Endothelial cell of umbilical vein (primary cell): ENCODE data around the gene HDAC9. TPM values are rescaled to one million over a fixed set of nuclear protein-coding genes. Genes with fewer than 3 reads are reported as not detected.

Experiments used
- BruUV-seq: library from RNA; stranded (reverse); fragments of 400-500 nt; replicated peaks from 2 replicates; lab custom pipeline; 2021; lab: Mats Ljungman, UMichigan
- CTCF ChIA-PET: fragments of 300-600, 350-600 bp; sonication (Branson Sonifier 250); formaldehyde crosslinking; loops from one replicate; lab custom pipeline; 2021; ENCODE audit warnings: antibody characterized with exemption, inconsistent platforms; lab: Charles Lee
- POLR2A ChIA-PET: fragments of 300-600, 350-600 bp; sonication (Branson Sonifier 250); formaldehyde crosslinking; loops from one replicate; lab custom pipeline; 2021; ENCODE audit warnings: antibody characterized with exemption, inconsistent platforms; lab: Charles Lee
- DNase-seq: peaks from one replicate; pipeline ENCODE4 v3.0.0-alpha.2; 2011; ENCODE audit warnings: low read depth, low spot score
- FAIRE-seq: peaks from 2 replicates; lab custom pipeline; 2011; peaks lifted over from hg19 to GRCh38; lab: Jason Lieb, UNC
- H2AFZ ChIP-seq: 2 replicates; pipeline ENCODE4 v1.6.0; 2012; ENCODE audit warnings: low read depth, low read length, control low read depth, inconsistent platforms
- H3K27ac ChIP-seq: 2 replicates; pipeline ENCODE4 v1.5.1; 2011; ENCODE audit warnings: low read depth, mild to moderate bottlenecking, control low read depth, low read length, moderate library complexity; ENCODE audit not compliant: insufficient read depth
- H3K27me3 ChIP-seq, 2 experiments: 2 replicates each; pipeline versions ENCODE4 v1.6.0 to v1.6.1; 2011; ENCODE audit warnings: low read length in 2 of 2, mixed read lengths in 1 of 2; ENCODE audit not compliant: control insufficient read depth in 2 of 2, insufficient read depth in 2 of 2
- H3K36me3 ChIP-seq, 2 experiments: 2 replicates in 1 of 2; 3 replicates in 1 of 2; pipeline ENCODE4 v1.5.1; 2011; ENCODE audit warnings: low read length in 2 of 2, mild to moderate bottlenecking in 1 of 2, moderate library complexity in 1 of 2; ENCODE audit not compliant: control insufficient read depth in 2 of 2, insufficient read depth in 2 of 2; ENCODE audit errors: extremely low read depth in 1 of 2
- H3K4me1 ChIP-seq: 3 replicates; pipeline ENCODE4 v1.5.1; 2011; ENCODE audit warnings: mild to moderate bottlenecking, low read length; ENCODE audit not compliant: control insufficient read depth, insufficient read depth; ENCODE audit errors: extremely low read depth
- H3K4me2 ChIP-seq: 2 replicates; pipeline ENCODE4 v1.6.1; 2011; ENCODE audit warnings: low read length, control low read depth, mixed read lengths; ENCODE audit not compliant: insufficient read depth
- H3K4me3 ChIP-seq, 3 experiments: fragments of 200-600 bp in 1 of 3; sonication (generic), shearing (Covaris generic) in 1 of 3; replicated peaks in 1 of 3; 2 replicates each; pipeline ENCODE4 v1.5.1; 2011 to 2016; ENCODE audit warnings: control low read depth in 3 of 3, low read length in 3 of 3, mild to moderate bottlenecking in 2 of 3, inconsistent platforms in 1 of 3, low read depth in 1 of 3, moderate library complexity in 1 of 3; ENCODE audit not compliant: insufficient read depth in 1 of 3
- H3K79me2 ChIP-seq: 2 replicates; pipeline ENCODE4 v1.6.0; 2012; ENCODE audit warnings: low read length, inconsistent platforms; ENCODE audit not compliant: control insufficient read depth, insufficient read depth
- H3K9ac ChIP-seq: replicated peaks from 2 replicates; pipeline ENCODE3; 2011; ENCODE audit warnings: low read length, control low read depth; ENCODE audit not compliant: insufficient read depth; ENCODE audit errors: extremely low read depth
- H3K9me1 ChIP-seq: replicated peaks from 3 replicates; pipeline ENCODE4 v1.6.0; 2011; ENCODE audit warnings: mild to moderate bottlenecking, low read length; ENCODE audit not compliant: control insufficient read depth, insufficient read depth; ENCODE audit errors: extremely low read depth
- H3K9me3 ChIP-seq: replicated peaks from 2 replicates; pipeline ENCODE4 v1.5.1; 2012; ENCODE audit warnings: low read length, inconsistent platforms; ENCODE audit not compliant: control insufficient read depth, insufficient read depth
- H4K20me1 ChIP-seq: replicated peaks from 2 replicates; pipeline ENCODE3; 2011; ENCODE audit warnings: mild to moderate bottlenecking, low read length; ENCODE audit not compliant: control insufficient read depth, insufficient read depth; ENCODE audit errors: extremely low read depth
- EZH2 ChIP-seq: IDR thresholded peaks from 2 replicates; pipeline ENCODE4 v1.6.1; 2012; ENCODE audit warnings: borderline replicate concordance, low read depth, mild to moderate bottlenecking, moderate library complexity, low read length, inconsistent platforms; ENCODE audit not compliant: severe bottlenecking
- FOS ChIP-seq: IDR thresholded peaks from 2 replicates; pipeline ENCODE4 v1.6.1; 2011; ENCODE audit warnings: mild to moderate bottlenecking, low read length, moderate library complexity, borderline replicate concordance; ENCODE audit not compliant: insufficient read depth
- GATA2 ChIP-seq: IDR thresholded peaks from 2 replicates; pipeline ENCODE4 v1.7.0; 2011; ENCODE audit warnings: low read depth, mild to moderate bottlenecking, moderate library complexity, mixed read lengths, low read length; ENCODE audit not compliant: insufficient read length, insufficient read depth
- JUN ChIP-seq: IDR thresholded peaks from 2 replicates; pipeline ENCODE4 v1.6.1; 2011; ENCODE audit warnings: borderline replicate concordance, low read depth; ENCODE audit not compliant: insufficient read length, insufficient read depth
- MYC ChIP-seq: IDR thresholded peaks from one replicate; pipeline ENCODE4 v1.6.1; 2011; ENCODE audit warnings: mild to moderate bottlenecking, low read depth, low read length
- POLR2A ChIP-seq: IDR thresholded peaks from 2 replicates; pipeline ENCODE4 v1.6.1; 2012; ENCODE audit warnings: low read depth, mild to moderate bottlenecking, control low read depth, low read length
- POLR2AphosphoS5 ChIP-seq: IDR thresholded peaks from 2 replicates; pipeline ENCODE4 v1.6.1; 2012; ENCODE audit warnings: low read depth, mild to moderate bottlenecking, control low read depth, low read length, moderate library complexity; ENCODE audit not compliant: insufficient read depth
- dilution Hi-C: fragments of 300-500 bp; cut with MboI; formaldehyde crosslinking; loops from one replicate; pipeline ENCODE4 v1.15.0; 2019; ENCODE audit warnings: low sequenced_read_pairs; ENCODE audit not compliant: extremely low pct_ligation_motif_present
- intact Hi-C: fragments of 100-400 bp; cut with micrococcal nuclease; formaldehyde crosslinking; loops from one replicate; pipeline ENCODE4 v1.10.0; 2022
- polyA plus RNA-seq, 4 experiments: library from polyadenylated mRNA; depleted of rRNA in 3 of 4; stranded (reverse) in 3 of 4; unstranded in 1 of 4; fragments of >200 nt; gene quantifications; 2 replicates each; pipeline versions ENCODE4 v1.2.1 to v1.2.3, GENCODE V29; 2011 to 2012; ENCODE audit warnings: missing spikeins in 1 of 4
- total RNA-seq: library from RNA; stranded (reverse); gene quantifications from 2 replicates; pipeline ENCODE4 v1.2.3, GENCODE V29; 2021
- TF ChIP-seq, protein P1 (sequence below): IDR thresholded peaks from 2 replicates; pipeline ENCODE4 v1.6.1; 2011; ENCODE audit not compliant: insufficient read depth, insufficient read length
- TF ChIP-seq, protein P2 (sequence below), 2 donors: IDR thresholded peaks; 1 replicate in 1 of 2; 2 replicates in 1 of 2; pipeline ENCODE4 v1.5.1; 2011; ENCODE audit warnings: low read length in 2 of 2, mild to moderate bottlenecking in 2 of 2, moderate library complexity in 2 of 2, control low read depth in 1 of 2, inconsistent platforms in 1 of 2, low read depth in 1 of 2; ENCODE audit not compliant: insufficient read depth in 1 of 2; ENCODE audit errors: extremely low read depth in 1 of 2

HDAC9 gene
- total and polyA plus RNA-seq, 2 donors (not counting 3 experiments of a cell fraction or from before 2014, with no cell fraction given), result 1.8 to 11.6 TPM

DNA sequence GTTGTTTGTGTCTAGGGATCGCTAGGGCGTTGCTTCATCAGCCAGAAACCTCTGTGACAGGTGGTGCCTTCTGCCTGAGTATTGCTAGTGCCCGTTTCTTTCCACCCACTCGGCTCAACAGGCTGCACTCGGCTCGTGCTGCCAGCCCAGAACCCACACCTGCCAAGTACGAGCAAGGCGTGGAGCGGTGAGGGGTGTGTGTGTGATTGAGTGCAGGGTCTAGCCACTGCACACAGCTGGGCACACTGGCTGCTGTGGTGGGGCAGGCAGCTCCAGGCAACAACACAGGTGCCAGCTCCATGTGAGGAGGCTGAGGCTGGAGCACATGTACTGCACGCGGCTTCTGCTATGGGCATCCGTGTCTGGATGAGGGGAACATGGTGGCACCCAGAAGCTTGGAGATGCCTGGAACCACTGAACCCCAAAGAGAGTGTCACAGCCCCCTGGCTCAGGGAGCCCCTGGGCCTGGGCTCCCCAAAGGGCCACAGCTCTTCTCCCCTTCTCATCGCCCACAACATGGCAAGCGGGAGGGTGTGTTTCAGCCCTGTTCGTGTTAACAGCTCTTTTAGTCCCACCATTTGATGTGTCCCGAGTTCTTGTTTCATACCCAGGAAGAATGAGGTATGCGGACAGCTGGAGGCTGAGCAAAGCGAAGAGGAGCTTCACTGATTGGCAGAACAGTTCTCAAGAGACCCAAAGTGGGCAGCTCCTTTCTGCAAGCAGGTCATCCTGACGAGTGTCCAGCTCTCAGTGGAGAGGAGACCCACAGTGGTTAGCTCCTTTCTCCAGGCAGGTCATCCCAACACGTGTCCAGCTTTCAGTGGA lies 78.1 kb downstream of the HDAC9 start:
- Histone ChIP-seq H3K79me2 (no peaks in the 10 kb centered on the region), H3K4me3 (no peak overlapping the region), H3K27me3 (no peaks in the 10 kb centered on the region), H3K9me3 (no peaks in the 10 kb centered on the region), H4K20me1 (no peaks in the 10 kb centered on the region), H3K4me2 (no peak overlapping the region), H3K36me3 (no peaks in the 10 kb centered on the region), H3K9me1 (no peaks in the 10 kb centered on the region), H3K4me1 (no peaks in the 10 kb centered on the region), H3K9ac (no peak overlapping the region), H2AFZ (no peak overlapping the region), H3K27ac (no peak overlapping the region)
- DNase-seq (no peak), FAIRE-seq (no peak)
- intact Hi-C loops, result loop anchor here (10.0 kb wide), 1 partner anchor 869 kb away; no protein-coding TSS in a partner anchor
- dilution Hi-C loops, result loop anchor here (25.0 kb wide), 1 partner anchor 211 kb away; no protein-coding TSS in a partner anchor
- TF ChIP-seq POLR2A (no peak), POLR2AphosphoS5 (no peak), MYC (no peak), GATA2 (no peak), FOS (no peak), JUN (no peak), EZH2 (no peak)
- TF ChIP-seq, protein P1, sequence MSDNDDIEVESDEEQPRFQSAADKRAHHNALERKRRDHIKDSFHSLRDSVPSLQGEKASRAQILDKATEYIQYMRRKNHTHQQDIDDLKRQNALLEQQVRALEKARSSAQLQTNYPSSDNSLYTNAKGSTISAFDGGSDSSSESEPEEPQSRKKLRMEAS, result no peak
- TF ChIP-seq, protein P2, sequence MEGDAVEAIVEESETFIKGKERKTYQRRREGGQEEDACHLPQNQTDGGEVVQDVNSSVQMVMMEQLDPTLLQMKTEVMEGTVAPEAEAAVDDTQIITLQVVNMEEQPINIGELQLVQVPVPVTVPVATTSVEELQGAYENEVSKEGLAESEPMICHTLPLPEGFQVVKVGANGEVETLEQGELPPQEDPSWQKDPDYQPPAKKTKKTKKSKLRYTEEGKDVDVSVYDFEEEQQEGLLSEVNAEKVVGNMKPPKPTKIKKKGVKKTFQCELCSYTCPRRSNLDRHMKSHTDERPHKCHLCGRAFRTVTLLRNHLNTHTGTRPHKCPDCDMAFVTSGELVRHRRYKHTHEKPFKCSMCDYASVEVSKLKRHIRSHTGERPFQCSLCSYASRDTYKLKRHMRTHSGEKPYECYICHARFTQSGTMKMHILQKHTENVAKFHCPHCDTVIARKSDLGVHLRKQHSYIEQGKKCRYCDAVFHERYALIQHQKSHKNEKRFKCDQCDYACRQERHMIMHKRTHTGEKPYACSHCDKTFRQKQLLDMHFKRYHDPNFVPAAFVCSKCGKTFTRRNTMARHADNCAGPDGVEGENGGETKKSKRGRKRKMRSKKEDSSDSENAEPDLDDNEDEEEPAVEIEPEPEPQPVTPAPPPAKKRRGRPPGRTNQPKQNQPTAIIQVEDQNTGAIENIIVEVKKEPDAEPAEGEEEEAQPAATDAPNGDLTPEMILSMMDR (IDR thresholded peaks at IDR 0.05; ENCODE audit: extremely low read depth in 1 of 2, insufficient read depth in 1 of 2, low read depth in 1 of 2, low read length in 2 of 2), result no peak
- CTCF ChIA-PET, result interaction anchor here (0.9 to 9.2 kb wide), 9 partner anchors 10 to 827 kb away, joined by 3 to 572 read pairs (median 3); no protein-coding TSS in a partner anchor
- no TSS peak for BruUV-seq
- POLR2A ChIA-PET, result no interaction called here
